H1 (cell line): Measurements from ENCODE around the gene STRADB.

ENCODE experiments used
- CBX8 ChIP-seq: fragments of 300-800, 300-1000 bp; sonication (generic); IDR thresholded peaks from 2 replicates; pipeline ENCODE4 v1.7.1; 2016; ENCODE audit warnings: low read depth, low read length, borderline replicate concordance
- MAX ChIP-seq: IDR thresholded peaks from 2 replicates; pipeline ENCODE4 v1.6.1; 2012; ENCODE audit warnings: inconsistent platforms
- POLR2A ChIP-seq, 2 experiments: IDR thresholded peaks; 1 replicate in 1 of 2; 2 replicates in 1 of 2; pipeline ENCODE4 v1.6.1; 2011; ENCODE audit warnings: low read depth in 2 of 2, low read length in 2 of 2, mild to moderate bottlenecking in 2 of 2; ENCODE audit errors: control extremely low read depth in 1 of 2
- POLR2AphosphoS5 ChIP-seq: IDR thresholded peaks from 2 replicates; pipeline ENCODE4 v1.6.1; 2011; ENCODE audit warnings: low read depth, low read length
- SIN3A ChIP-seq, 2 experiments: IDR thresholded peaks in 1 of 2; conservative IDR thresholded peaks in 1 of 2; 2 replicates each; pipeline ENCODE4 v1.6.1; 2011 to 2012; ENCODE audit warnings: low read length in 2 of 2, improper control_type of control experiment in 1 of 2, low read depth in 1 of 2, mild to moderate bottlenecking in 1 of 2
- SP4 ChIP-seq: IDR thresholded peaks from 2 replicates; pipeline ENCODE4 v1.6.1; 2012; ENCODE audit warnings: low read length, inconsistent platforms
- TF ChIP-seq, protein P1 (sequence below), 3 experiments: IDR thresholded peaks; 1 replicate in 2 of 3; 2 replicates in 1 of 3; pipeline versions ENCODE4 v1.5.1 to v1.6.1; 2011; ENCODE audit warnings: low read length in 3 of 3, mild to moderate bottlenecking in 3 of 3, inconsistent platforms in 2 of 3, low read depth in 1 of 3, moderate library complexity in 1 of 3; ENCODE audit not compliant: insufficient read depth in 1 of 3; ENCODE audit errors: control extremely low read depth in 1 of 3

DNA sequence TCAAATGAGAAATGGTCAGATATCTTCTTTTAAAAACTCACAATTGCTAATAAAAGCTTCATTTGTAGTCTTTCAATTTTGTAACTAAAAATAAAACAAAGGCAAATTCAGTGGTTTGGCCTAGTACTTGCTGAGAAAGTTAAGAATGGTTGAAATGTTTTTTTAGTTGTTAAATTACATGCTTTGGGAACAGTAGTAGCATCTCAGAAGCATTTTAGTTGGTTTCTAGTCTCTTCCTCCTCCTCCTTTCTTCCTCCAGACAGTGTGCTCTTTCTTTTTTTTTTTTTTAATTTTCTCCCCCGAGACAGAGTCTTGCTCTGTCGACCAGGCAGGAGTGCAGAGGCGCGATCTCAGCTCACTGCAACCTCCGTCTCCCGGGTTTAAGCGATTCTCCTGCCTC is 10.1 kb upstream of the STRADB start:
- TF ChIP-seq SIN3A (conservative IDR thresholded peaks at IDR 0.05 in 1 of 2, IDR thresholded peaks at IDR 0.05 in 1 of 2; ENCODE audit: low read depth in 1 of 2, low read length in 2 of 2), result no peak
- no peak for TF ChIP-seq CBX8
- TF ChIP-seq, protein P1, sequence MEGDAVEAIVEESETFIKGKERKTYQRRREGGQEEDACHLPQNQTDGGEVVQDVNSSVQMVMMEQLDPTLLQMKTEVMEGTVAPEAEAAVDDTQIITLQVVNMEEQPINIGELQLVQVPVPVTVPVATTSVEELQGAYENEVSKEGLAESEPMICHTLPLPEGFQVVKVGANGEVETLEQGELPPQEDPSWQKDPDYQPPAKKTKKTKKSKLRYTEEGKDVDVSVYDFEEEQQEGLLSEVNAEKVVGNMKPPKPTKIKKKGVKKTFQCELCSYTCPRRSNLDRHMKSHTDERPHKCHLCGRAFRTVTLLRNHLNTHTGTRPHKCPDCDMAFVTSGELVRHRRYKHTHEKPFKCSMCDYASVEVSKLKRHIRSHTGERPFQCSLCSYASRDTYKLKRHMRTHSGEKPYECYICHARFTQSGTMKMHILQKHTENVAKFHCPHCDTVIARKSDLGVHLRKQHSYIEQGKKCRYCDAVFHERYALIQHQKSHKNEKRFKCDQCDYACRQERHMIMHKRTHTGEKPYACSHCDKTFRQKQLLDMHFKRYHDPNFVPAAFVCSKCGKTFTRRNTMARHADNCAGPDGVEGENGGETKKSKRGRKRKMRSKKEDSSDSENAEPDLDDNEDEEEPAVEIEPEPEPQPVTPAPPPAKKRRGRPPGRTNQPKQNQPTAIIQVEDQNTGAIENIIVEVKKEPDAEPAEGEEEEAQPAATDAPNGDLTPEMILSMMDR (IDR thresholded peaks at IDR 0.05; ENCODE audit: control extremely low read depth in 1 of 3, insufficient read depth in 1 of 3, low read depth in 1 of 3, low read length in 3 of 3), result no peak
- no peak for TF ChIP-seq MAX
- no peak for TF ChIP-seq SP4
- no peak for TF ChIP-seq POLR2A (IDR thresholded peaks at IDR 0.05; ENCODE audit: control extremely low read depth in 1 of 2, low read depth in 2 of 2, low read length in 2 of 2)
- TF ChIP-seq POLR2AphosphoS5, result no peak
